ENCODE results near the gene TWIST2.

GRCh38 chr2:238906254-238906935, 58.5 kb downstream of the TWIST2 start:
- TF ChIP-seq POLR2AphosphoS5 (IDR thresholded peaks at IDR 0.05; ENCODE audit: borderline replicate concordance, low read depth, low read length) (no peak), EZH2 (IDR thresholded peaks at IDR 0.05) (no peak)
